Keratinocyte (primary cell): Measurements from ENCODE around the gene THRAP3. TPM values are rescaled to one million over a fixed set of nuclear protein-coding genes. Genes with fewer than 3 reads are reported as not detected.

ENCODE experiments used
- DNase-seq: peaks from one replicate; pipeline ENCODE4 v3.0.0-alpha.2; 2011; ENCODE audit warnings: low read depth, missing footprints, low spot score
- FAIRE-seq: peaks from 2 replicates; lab custom pipeline; 2011; peaks lifted over from hg19 to GRCh38; lab: Jason Lieb, UNC
- H2AFZ ChIP-seq: 2 replicates; pipeline ENCODE4 v1.6.0; 2012; ENCODE audit warnings: low read length, control low read depth, inconsistent platforms; ENCODE audit not compliant: control insufficient read depth
- H3K27ac ChIP-seq: 2 replicates; pipeline ENCODE4 v1.5.1; 2011; ENCODE audit warnings: low read length; ENCODE audit not compliant: control insufficient read depth, insufficient read depth
- H3K27me3 ChIP-seq: 3 replicates; pipeline ENCODE4 v1.6.0; 2011; ENCODE audit warnings: low read length; ENCODE audit not compliant: control insufficient read depth, insufficient read depth; ENCODE audit errors: extremely low read depth
- H3K36me3 ChIP-seq, 2 experiments: 2 replicates in 1 of 2; 3 replicates in 1 of 2; pipeline ENCODE4 v1.5.1; 2011; ENCODE audit warnings: low read length in 2 of 2, mild to moderate bottlenecking in 1 of 2; ENCODE audit not compliant: control insufficient read depth in 2 of 2, insufficient read depth in 2 of 2; ENCODE audit errors: extremely low read depth in 1 of 2
- H3K4me1 ChIP-seq: 3 replicates; pipeline ENCODE4 v1.5.1; 2011; ENCODE audit warnings: low read length; ENCODE audit not compliant: control insufficient read depth, insufficient read depth; ENCODE audit errors: extremely low read depth
- H3K4me2 ChIP-seq: 3 replicates; pipeline ENCODE4 v1.6.0; 2011; ENCODE audit warnings: low read depth, low read length; ENCODE audit not compliant: control insufficient read depth, insufficient read depth; ENCODE audit errors: extremely low read depth
- H3K4me3 ChIP-seq, 3 experiments: fragments of 200-600 bp in 1 of 3; sonication (generic) in 1 of 3; 2 replicates in 2 of 3; 3 replicates in 1 of 3; pipeline ENCODE4 v1.5.1; 2011 to 2016; ENCODE audit warnings: low read length in 3 of 3, mild to moderate bottlenecking in 3 of 3, control low read depth in 2 of 3, inconsistent platforms in 1 of 3, low read depth in 1 of 3, mixed read lengths in 1 of 3, mixed run types in 1 of 3, moderate library complexity in 1 of 3; ENCODE audit not compliant: control insufficient read depth in 2 of 3, insufficient read depth in 2 of 3; ENCODE audit errors: extremely low read depth in 1 of 3
- H3K79me2 ChIP-seq: 2 replicates; pipeline ENCODE4 v1.6.0; 2012; ENCODE audit warnings: low read length; ENCODE audit not compliant: control insufficient read depth, insufficient read depth
- H3K9ac ChIP-seq: 3 replicates; pipeline ENCODE4 v1.6.0; 2011; ENCODE audit warnings: low read length; ENCODE audit not compliant: control insufficient read depth, insufficient read depth; ENCODE audit errors: extremely low read depth
- H3K9me1 ChIP-seq: 3 replicates; pipeline ENCODE4 v1.6.0; 2011; ENCODE audit warnings: low read length; ENCODE audit not compliant: control insufficient read depth, insufficient read depth; ENCODE audit errors: extremely low read depth
- H3K9me3 ChIP-seq: 2 replicates; pipeline ENCODE4 v1.5.1; 2012; ENCODE audit warnings: low read depth, low read length; ENCODE audit not compliant: control insufficient read depth
- H4K20me1 ChIP-seq: 3 replicates; pipeline ENCODE4 v1.6.0; 2011; ENCODE audit warnings: low read length; ENCODE audit not compliant: control insufficient read depth, insufficient read depth; ENCODE audit errors: extremely low read depth
- EZH2 ChIP-seq: IDR thresholded peaks from one replicate; pipeline ENCODE4 v1.6.1; 2012; ENCODE audit warnings: inconsistent platforms, mild to moderate bottlenecking, low read length, moderate library complexity
- dilution Hi-C: fragments of 300-500 bp; cut with MboI; formaldehyde crosslinking; loops from one replicate; pipeline ENCODE4 v1.7.0; 2020; ENCODE audit warnings: low sequenced_read_pairs; ENCODE audit not compliant: extremely low pct_ligation_motif_present
- polyA plus RNA-seq, 5 experiments: library from polyadenylated mRNA; depleted of rRNA in 3 of 5; stranded (reverse) in 3 of 5; stranded (forward) in 1 of 5; unstranded in 1 of 5; fragments of >200 nt; gene quantifications; 1 replicate in 1 of 5; 2 replicates in 3 of 5; 3 replicates in 1 of 5; pipeline versions ENCODE4 v1.2.1 to v1.2.3, GENCODE V29; 2011 to 2012; ENCODE audit warnings: missing spikeins in 2 of 5, low read depth in 1 of 5, low replicate concordance in 1 of 5
- TF ChIP-seq, protein P1 (sequence below), 3 experiments: IDR thresholded peaks in 1 of 3; conservative IDR thresholded peaks in 1 of 3; optimal IDR thresholded peaks in 1 of 3; 2 replicates in 2 of 3; 3 replicates in 1 of 3; pipeline versions ENCODE3 to v1.5.1; 2011; ENCODE audit warnings: low read length in 3 of 3, mild to moderate bottlenecking in 3 of 3, moderate library complexity in 2 of 3, control low read depth in 1 of 3, inconsistent platforms in 1 of 3; ENCODE audit not compliant: insufficient read depth in 2 of 3; ENCODE audit errors: extremely low read depth in 1 of 3

The THRAP3 gene
- polyA plus RNA-seq, 1 donor (not counting 4 experiments of a cell fraction or from before 2014, with no cell fraction given) = 79.6 TPM

DNA sequence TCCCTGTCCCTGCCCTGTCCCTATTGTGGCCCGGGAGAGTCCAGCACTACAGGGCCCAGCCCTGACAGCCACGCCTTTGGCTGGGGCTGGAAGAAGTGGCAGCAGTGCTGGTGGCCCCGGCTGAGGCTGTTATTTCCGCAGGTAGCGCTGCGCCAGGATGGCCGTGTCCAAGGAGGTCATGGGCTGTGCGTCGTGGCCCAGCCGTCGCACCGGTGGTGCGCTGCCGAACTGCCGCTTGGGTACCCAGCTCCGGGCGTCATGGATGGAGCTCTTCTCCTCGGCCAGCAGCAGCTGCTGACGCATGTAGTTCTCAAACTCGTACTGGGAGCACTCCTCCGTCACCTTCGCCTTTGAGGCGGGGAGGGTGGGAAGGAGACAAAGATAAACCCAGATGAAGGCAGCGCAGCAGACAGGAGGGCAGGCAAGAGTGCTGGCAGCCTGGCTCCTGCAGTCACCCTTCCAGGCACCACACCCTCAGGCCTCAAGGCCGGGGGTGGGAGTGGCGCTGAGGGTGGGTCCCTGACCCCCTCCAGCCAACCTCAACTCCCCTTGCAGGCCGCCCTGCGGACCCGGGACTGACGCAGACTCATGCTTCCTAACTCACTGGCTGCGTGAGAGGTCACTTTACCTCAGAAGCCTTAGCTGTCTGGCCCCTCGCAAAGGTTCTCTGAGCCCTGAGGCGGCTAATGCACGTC is 117.5 kb downstream of the THRAP3 start:
- peaks cover 16 to 29% of the 10 kb centered on the region in 2 experiments for H3K36me3 ChIP-seq
- no peak for FAIRE-seq

DNA sequence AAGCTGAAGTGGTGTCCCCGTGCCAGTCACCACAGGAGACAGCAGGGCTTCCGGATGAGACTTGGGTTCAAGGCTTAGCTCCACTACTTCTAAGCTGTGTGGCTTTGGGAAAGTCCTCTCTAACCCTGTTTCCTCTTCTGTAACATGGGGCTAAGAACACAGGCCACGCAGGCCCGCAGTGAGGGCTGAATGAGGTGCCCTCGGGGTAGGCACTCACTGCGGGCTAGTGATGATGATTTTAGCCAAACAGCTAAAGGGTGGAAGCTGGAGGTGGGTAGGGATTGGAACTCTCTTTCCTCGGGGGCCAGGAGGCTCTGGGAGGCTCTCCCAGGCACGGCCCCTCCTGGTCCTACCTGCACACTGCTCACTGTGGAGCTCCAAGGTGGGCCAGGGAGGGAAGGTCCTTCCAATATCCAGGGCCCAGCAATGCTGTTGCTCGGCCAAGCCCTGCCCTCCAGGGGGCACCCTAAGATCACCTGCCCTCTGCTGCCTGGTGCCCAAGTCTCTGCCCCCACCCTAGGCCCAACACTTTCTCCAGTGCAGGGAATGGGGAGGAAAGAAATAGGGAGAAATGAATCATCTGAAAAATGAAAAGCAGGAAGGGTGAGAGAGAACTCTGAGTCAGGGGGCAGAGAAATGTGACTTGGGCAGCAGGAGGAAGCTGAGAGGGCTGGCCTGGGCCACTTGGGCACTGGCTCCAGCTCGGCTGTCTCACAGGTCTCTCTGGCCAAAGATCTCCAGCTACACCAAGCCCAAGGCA is 118.4 kb downstream of the THRAP3 start:
- Histone ChIP-seq H3K9me3 (no peaks in the 10 kb centered on the region), H4K20me1 (no peaks in the 10 kb centered on the region), H3K36me3 (peaks cover 21 to 34% of the 10 kb centered on the region in 2 experiments), H3K27ac (peak overlapping the region; percentile 60), H3K4me1 (peaks cover 9% of the 10 kb centered on the region), H3K27me3 (no peaks in the 10 kb centered on the region), H3K4me2 (no peak overlapping the region), H3K4me3 (no peak overlapping the region), H3K9me1 (no peaks in the 10 kb centered on the region), H2AFZ (no peak overlapping the region), H3K79me2 (no peaks in the 10 kb centered on the region), H3K9ac (peak overlapping the region; percentile 47)
- no peak for DNase-seq
- dilution Hi-C loops = no loop called here
- TF ChIP-seq EZH2 = no peak
- TF ChIP-seq, protein P1, sequence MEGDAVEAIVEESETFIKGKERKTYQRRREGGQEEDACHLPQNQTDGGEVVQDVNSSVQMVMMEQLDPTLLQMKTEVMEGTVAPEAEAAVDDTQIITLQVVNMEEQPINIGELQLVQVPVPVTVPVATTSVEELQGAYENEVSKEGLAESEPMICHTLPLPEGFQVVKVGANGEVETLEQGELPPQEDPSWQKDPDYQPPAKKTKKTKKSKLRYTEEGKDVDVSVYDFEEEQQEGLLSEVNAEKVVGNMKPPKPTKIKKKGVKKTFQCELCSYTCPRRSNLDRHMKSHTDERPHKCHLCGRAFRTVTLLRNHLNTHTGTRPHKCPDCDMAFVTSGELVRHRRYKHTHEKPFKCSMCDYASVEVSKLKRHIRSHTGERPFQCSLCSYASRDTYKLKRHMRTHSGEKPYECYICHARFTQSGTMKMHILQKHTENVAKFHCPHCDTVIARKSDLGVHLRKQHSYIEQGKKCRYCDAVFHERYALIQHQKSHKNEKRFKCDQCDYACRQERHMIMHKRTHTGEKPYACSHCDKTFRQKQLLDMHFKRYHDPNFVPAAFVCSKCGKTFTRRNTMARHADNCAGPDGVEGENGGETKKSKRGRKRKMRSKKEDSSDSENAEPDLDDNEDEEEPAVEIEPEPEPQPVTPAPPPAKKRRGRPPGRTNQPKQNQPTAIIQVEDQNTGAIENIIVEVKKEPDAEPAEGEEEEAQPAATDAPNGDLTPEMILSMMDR (optimal IDR thresholded peaks at IDR 0.05 in 1 of 3, IDR thresholded peaks at IDR 0.05 in 1 of 3, conservative IDR thresholded peaks at IDR 0.05 in 1 of 3; ENCODE audit: extremely low read depth in 1 of 3, insufficient read depth in 2 of 3, low read length in 3 of 3) = peak in 2 of 3 experiments; percentile 77 to 81
- peak; percentile 63 for FAIRE-seq

More for the DNA sequence above, 117.5 kb downstream of the THRAP3 start:
- H3K27me3 ChIP-seq = no peaks in the 10 kb centered on the region
- no peak for TF ChIP-seq EZH2
- TF ChIP-seq, protein P1 (optimal IDR thresholded peaks at IDR 0.05 in 1 of 3, IDR thresholded peaks at IDR 0.05 in 1 of 3, conservative IDR thresholded peaks at IDR 0.05 in 1 of 3; ENCODE audit: extremely low read depth in 1 of 3, insufficient read depth in 2 of 3, low read length in 3 of 3) = no peak
- no peaks in the 10 kb centered on the region for H3K9me1 ChIP-seq
- no peak overlapping the region for H3K9ac ChIP-seq
- no peak overlapping the region for H3K4me2 ChIP-seq
- DNase-seq = no peak
- dilution Hi-C loops = no loop called here
- H3K9me3 ChIP-seq = no peaks in the 10 kb centered on the region
- H2AFZ ChIP-seq = no peak overlapping the region
- H3K79me2 ChIP-seq = no peaks in the 10 kb centered on the region
- no peak overlapping the region for H3K27ac ChIP-seq
- H3K4me1 ChIP-seq = peaks cover 9% of the 10 kb centered on the region
- no peaks in the 10 kb centered on the region for H4K20me1 ChIP-seq
- no peak overlapping the region for H3K4me3 ChIP-seq
